Mucosa of rectum (tissue), 2 donors: ENCODE measurements around the gene USP35.

Source experiments
- H3K27ac ChIP-seq, 2 donors: one replicate each; pipeline ENCODE4 v1.7.0; 2013; ENCODE audit warnings: inconsistent platforms in 2 of 2, low read depth in 2 of 2, low read length in 2 of 2
- H3K27me3 ChIP-seq, 2 donors: one replicate each; pipeline ENCODE4 v1.7.0; 2013; ENCODE audit warnings: low read length in 2 of 2; ENCODE audit not compliant: control insufficient read depth in 2 of 2, insufficient read depth in 2 of 2
- H3K36me3 ChIP-seq, 2 donors: one replicate each; pipeline ENCODE4 v1.7.0; 2013; ENCODE audit warnings: low read length in 2 of 2; ENCODE audit not compliant: control insufficient read depth in 2 of 2, insufficient read depth in 2 of 2
- H3K4me1 ChIP-seq, 2 donors: one replicate each; pipeline ENCODE4 v1.7.0; 2013; ENCODE audit warnings: low read length in 2 of 2, mild to moderate bottlenecking in 1 of 2; ENCODE audit not compliant: control insufficient read depth in 2 of 2, insufficient read depth in 2 of 2
- H3K4me3 ChIP-seq, 2 donors: one replicate each; pipeline ENCODE4 v1.7.0; 2013; ENCODE audit warnings: low read length in 2 of 2
- H3K9ac ChIP-seq, 2 donors: one replicate each; pipeline ENCODE4 v1.7.0; 2013; ENCODE audit warnings: low read length in 2 of 2, low read depth in 1 of 2, mild to moderate bottlenecking in 1 of 2
- H3K9me3 ChIP-seq, 2 donors: one replicate each; pipeline ENCODE4 v1.7.0; 2013; ENCODE audit warnings: low read length in 2 of 2; ENCODE audit not compliant: control insufficient read depth in 2 of 2
- donor health status: healthy.
- donor health status: Normal muscosa, but diverticular disease.

USP35 gene

GRCh38 chr11:78203184-78203583 lies 14.5 kb downstream of the USP35 start:
- Histone ChIP-seq H3K4me3 (no peak overlapping the region), H3K27ac (peak overlapping the region in 1 of 2 donors; percentile 2), H3K4me1 (peaks cover 0 to 3% of the 10 kb centered on the region in 2 donors), H3K9ac (no peak overlapping the region), H3K27me3 (no peaks in the 10 kb centered on the region), H3K36me3 (peaks cover 0 to 21% of the 10 kb centered on the region in 2 donors), H3K9me3 (no peaks in the 10 kb centered on the region)

GRCh38 chr11:78205256-78205655 lies 16.5 kb downstream of the USP35 start:
- no peaks in the 10 kb centered on the region for H3K9me3 ChIP-seq
- H3K27ac ChIP-seq, result no peak overlapping the region
- H3K4me1 ChIP-seq, result peaks cover 0 to 3% of the 10 kb centered on the region in 2 donors
- H3K9ac ChIP-seq, result no peak overlapping the region
- no peak overlapping the region for H3K4me3 ChIP-seq
- no peaks in the 10 kb centered on the region for H3K27me3 ChIP-seq
- H3K36me3 ChIP-seq, result peaks cover 0 to 17% of the 10 kb centered on the region in 2 donors

- H3K4me3 ChIP-seq, result no peak overlapping the region
- H3K27me3 ChIP-seq, result no peaks in the 10 kb centered on the region
- peaks cover 0 to 3% of the 10 kb centered on the region in 2 donors for H3K4me1 ChIP-seq
- no peaks in the 10 kb centered on the region for H3K9me3 ChIP-seq
- H3K9ac ChIP-seq, result no peak overlapping the region
- peaks cover 0 to 16% of the 10 kb centered on the region in 2 donors for H3K36me3 ChIP-seq
- H3K27ac ChIP-seq, result no peak overlapping the region
Observed at GRCh38 chr11:78205691-78206090, 17.0 kb downstream of the USP35 start.

GRCh38 chr11:78207532-78208256 lies 19.0 kb downstream of the USP35 start:
- no peaks in the 10 kb centered on the region for H3K4me1 ChIP-seq
- H3K4me3 ChIP-seq, result no peak overlapping the region
- no peak overlapping the region for H3K27ac ChIP-seq
- no peaks in the 10 kb centered on the region for H3K27me3 ChIP-seq
- no peaks in the 10 kb centered on the region for H3K9me3 ChIP-seq
- no peak overlapping the region for H3K9ac ChIP-seq
- H3K36me3 ChIP-seq, result peaks cover 0 to 11% of the 10 kb centered on the region in 2 donors

- Histone ChIP-seq H3K27ac (no peak overlapping the region), H3K9ac (no peak overlapping the region), H3K36me3 (peaks cover 0 to 11% of the 10 kb centered on the region in 2 donors), H3K27me3 (no peaks in the 10 kb centered on the region), H3K9me3 (no peaks in the 10 kb centered on the region), H3K4me1 (no peaks in the 10 kb centered on the region), H3K4me3 (no peak overlapping the region)
Observed at GRCh38 chr11:78208257-78209165, 19.8 kb downstream of the USP35 start.

- H3K36me3 ChIP-seq, result peaks cover 5 to 11% of the 10 kb centered on the region in 2 donors
- no peaks in the 10 kb centered on the region for H3K9me3 ChIP-seq
- H3K27me3 ChIP-seq, result no peaks in the 10 kb centered on the region
- H3K9ac ChIP-seq, result no peak overlapping the region
- H3K27ac ChIP-seq, result no peak overlapping the region
- no peaks in the 10 kb centered on the region for H3K4me1 ChIP-seq
- no peak overlapping the region for H3K4me3 ChIP-seq
Observed at GRCh38 chr11:78209478-78209877, 20.8 kb downstream of the USP35 start.

- no peak overlapping the region for H3K4me3 ChIP-seq
- H3K27me3 ChIP-seq, result no peaks in the 10 kb centered on the region
- no peak overlapping the region for H3K9ac ChIP-seq
- H3K27ac ChIP-seq, result no peak overlapping the region
- H3K4me1 ChIP-seq, result no peaks in the 10 kb centered on the region
- H3K36me3 ChIP-seq, result peaks cover 9 to 11% of the 10 kb centered on the region in 2 donors
- H3K9me3 ChIP-seq, result no peaks in the 10 kb centered on the region
Observed at GRCh38 chr11:78210000-78210608, 21.4 kb downstream of the USP35 start.

- no peaks in the 10 kb centered on the region for H3K9me3 ChIP-seq
- no peaks in the 10 kb centered on the region for H3K27me3 ChIP-seq
- H3K27ac ChIP-seq, result no peak overlapping the region
- no peak overlapping the region for H3K4me3 ChIP-seq
- no peak overlapping the region for H3K9ac ChIP-seq
- H3K36me3 ChIP-seq, result peaks cover 12 to 14% of the 10 kb centered on the region in 2 donors
- H3K4me1 ChIP-seq, result no peaks in the 10 kb centered on the region
Observed at GRCh38 chr11:78211565-78211964, 22.8 kb downstream of the USP35 start.

- Histone ChIP-seq H3K4me3 (no peak overlapping the region), H3K9ac (no peak overlapping the region), H3K27me3 (no peaks in the 10 kb centered on the region), H3K27ac (no peak overlapping the region), H3K4me1 (no peaks in the 10 kb centered on the region), H3K9me3 (no peaks in the 10 kb centered on the region), H3K36me3 (peaks cover 16 to 17% of the 10 kb centered on the region in 2 donors)
Observed at GRCh38 chr11:78212586-78213371, 24.1 kb downstream of the USP35 start.
